OCI-M1 (cell line): ENCODE measurements around the gene USP11.

Experiments
- DNase-seq: peaks from one replicate; lab custom pipeline; 2025; lab: John Stamatoyannopoulos, UW

The USP11 gene

DNA sequence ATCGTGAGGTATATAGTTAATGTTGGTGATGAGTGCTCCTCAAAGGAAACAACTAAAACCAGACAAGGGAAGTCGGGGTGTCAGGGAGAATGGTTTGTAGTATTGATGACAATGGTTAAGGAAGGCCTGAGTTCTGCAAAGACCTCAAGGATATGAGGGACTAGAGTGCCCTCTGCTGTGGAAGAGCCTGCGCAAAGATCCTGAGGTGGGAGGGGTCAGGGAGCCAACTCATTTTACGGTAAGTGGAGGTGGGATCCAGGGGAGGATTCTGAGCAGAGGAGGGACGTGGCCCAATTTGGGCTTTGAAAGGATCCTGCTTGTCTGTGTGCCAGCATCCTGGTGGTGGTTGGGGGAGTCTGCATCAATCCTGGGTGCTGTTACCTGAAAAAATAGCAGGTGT is 27.8 kb upstream of the USP11 start:
- DNase-seq, result no peak

DNA sequence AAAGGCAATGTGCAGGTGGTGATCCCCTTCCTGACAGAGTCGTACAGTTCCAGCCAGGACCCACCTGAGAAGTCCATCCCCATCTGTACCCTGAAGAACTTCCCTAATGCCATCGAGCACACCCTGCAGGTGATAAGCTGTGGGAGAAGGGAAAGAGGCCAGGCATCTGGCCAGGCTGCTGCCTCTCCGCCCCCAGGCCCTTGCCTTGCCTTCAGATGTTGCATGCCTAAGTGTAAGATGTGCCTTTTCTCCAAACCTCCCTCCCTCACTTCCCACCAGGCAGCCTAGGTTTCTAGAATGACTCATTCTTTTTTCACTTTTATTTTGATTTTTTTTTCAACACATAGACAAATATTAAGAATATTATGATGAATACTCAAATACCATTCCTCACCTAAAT is 26.5 kb upstream of the USP11 start:
- no peak for DNase-seq

GRCh38 chrX:47208108-47208507 is 24.7 kb upstream of the USP11 start:
- no peak for DNase-seq

DNA sequence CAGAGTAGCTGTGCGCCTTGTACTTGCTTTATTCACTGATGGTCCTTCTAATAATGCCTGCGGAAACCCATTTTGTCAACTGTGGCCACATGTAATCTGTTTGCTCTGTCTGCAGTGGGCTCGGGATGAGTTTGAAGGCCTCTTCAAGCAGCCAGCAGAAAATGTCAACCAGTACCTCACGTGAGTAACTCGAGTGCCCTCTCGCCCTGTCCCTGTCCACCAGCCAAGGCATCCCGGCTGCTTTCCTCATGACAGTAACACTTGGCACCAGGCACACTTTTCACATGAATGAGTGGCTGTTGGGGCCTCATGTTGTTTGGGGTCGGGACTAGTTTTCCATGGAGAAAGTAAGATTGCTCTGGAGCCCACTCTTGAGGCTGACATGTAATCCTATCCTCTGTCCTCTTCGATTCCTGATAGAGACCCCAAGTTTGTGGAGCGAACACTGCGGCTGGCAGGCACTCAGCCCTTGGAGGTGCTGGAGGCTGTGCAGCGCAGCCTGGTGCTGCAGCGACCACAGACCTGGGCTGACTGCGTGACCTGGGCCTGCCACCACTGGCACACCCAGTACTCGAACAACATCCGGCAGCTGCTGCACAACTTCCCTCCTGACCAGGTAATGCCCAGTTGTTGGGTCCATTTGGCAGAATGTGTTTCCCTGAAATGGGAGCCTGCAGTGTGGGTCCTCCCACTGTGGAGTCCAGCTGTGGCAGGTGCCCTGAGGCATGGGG is 23.1 kb upstream of the USP11 start:
- no peak for DNase-seq

DNA sequence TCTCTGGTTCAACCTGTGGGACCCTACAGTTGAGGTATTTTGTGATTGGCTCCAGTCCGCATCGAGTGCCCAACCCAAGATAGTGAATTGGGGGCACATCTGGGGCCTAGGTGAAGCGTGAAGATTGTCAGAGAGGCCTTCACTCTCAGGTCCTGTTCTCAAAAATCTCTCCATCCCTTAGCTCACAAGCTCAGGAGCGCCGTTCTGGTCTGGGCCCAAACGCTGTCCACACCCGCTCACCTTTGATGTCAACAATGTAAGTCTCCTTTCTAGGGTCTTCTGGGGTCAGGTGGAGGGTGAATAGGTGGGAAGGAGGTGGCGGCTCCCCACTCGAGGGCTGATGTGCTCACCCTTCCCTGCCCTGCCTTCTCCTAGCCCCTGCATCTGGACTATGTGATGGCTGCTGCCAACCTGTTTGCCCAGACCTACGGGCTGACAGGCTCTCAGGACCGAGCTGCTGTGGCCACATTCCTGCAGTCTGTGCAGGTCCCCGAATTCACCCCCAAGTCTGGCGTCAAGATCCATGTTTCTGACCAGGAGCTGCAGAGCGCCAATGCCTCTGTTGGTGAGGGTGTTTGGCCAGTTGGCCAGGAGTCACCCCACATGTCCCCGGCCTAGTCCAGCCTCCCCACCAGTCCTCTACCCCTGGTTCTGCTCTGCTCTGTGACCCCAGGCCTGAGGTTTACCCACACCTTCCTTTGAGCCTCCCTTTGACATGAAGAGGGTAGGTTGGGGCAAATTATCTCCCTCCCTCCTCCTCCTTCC is 22.0 kb upstream of the USP11 start:
- DNase-seq, result no peak

DNA sequence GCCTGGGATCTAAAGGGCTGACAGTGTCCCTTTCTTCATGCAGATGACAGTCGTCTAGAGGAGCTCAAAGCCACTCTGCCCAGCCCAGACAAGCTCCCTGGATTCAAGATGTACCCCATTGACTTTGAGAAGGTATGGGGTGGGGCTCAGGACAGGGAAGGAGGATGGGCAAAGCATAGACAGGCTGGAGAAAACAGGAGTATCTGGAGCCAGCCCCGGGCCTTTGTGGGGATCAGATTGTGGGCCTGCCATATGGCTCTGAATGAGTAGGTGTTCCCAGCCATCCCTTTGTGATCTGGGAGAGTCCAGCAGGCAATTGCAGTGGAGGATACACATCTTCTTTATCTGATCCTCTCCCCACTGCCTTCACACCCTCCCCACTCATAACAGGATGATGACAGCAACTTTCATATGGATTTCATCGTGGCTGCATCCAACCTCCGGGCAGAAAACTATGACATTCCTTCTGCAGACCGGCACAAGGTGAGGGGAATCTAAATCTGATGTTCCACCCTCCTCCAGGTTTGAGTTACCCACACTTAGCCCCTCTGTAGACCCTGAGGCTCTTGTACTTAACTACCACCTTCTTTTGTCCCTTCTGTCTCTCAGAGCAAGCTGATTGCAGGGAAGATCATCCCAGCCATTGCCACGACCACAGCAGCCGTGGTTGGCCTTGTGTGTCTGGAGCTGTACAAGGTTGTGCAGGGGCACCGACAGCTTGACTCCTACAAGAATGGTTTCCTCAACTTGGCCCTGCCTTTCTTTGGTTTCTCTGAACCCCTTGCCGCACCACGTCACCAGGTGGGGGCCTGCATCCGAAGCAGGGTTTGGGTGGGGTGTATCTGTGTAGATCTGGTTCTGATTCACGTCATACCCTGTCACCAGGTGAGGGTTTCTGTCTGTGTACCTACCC is 20.2 kb upstream of the USP11 start:
- no peak for DNase-seq

GRCh38 chrX:47214435-47215077 is 18.3 kb upstream of the USP11 start:
- DNase-seq, result no peak

DNA sequence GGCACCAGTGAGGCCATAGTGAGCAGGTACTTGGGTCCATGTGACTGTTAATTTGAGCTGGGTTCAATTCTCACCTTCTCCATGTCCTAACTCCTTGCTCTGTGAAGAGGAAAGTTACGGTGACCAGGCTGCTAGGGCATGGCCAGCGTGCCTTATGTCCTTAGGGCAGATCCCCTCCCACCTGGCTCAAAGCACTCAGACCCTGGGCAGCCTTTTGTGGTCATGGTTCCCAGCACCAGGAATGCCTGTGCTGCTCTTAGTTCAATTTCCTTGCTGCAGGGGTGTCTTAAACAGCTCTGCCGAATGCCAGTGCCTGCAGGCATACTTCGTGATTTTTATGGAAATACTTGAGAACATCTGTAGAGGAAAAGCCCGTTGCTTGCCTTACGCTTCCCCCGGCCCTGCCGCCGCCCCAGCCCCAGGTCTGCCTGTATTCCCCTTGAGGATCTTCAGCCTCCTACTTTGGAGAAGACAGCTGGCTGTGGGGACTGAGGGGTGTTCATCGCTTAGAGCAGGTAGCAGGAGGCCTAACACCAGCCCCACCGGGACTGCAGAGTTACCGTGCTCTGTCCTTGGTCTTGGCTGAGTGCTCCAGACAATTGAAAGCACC is 17.4 kb upstream of the USP11 start:
- DNase-seq, result no peak

GRCh38 chrX:47216393-47216925 is 16.4 kb upstream of the USP11 start:
- DNase-seq, result no peak

DNA sequence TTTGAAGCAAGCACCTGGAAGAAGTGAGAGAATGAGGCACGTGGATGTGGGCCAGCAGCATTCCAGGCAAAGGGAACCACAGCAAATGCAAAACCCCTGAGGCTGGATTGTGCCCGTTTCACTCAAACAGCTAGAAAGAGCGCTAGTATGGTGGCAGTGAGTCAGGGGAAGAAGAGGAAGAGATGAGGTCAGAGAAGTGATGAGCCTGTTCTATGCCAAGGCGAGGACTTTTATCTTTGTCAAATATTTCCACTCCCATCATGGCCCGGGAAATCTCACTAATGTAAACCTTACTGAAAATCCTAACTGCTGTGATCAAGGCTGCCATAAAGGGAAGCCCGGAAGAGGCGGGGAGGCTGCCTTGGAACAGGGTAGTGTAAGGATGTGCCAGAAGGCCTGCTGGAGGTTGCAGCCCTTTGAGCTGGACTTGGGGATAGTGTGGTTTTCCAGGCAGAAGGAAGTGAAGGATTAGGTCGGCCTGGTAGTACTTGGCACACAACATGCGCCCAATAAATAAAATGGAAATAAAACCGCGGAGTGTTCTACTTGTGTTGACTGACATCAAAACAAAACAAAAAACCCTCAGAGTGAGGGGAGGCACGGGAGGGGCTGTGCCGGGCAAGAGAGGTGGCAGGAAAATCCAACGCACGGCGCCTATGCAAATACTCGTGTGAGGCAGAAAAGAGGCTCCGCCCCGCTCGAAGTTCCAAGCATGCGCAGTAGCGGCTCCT is 15.5 kb upstream of the USP11 start:
- DNase-seq, result peak; percentile 75

- peak; percentile 98 for DNase-seq
Measured at GRCh38 chrX:47217852-47218279, 14.9 kb upstream of the USP11 start.

GRCh38 chrX:47218280-47218919 is 14.4 kb upstream of the USP11 start, which contains the start of gene CDK16:
CDK16 (plus strand) TSS chrX:47218681; CDS start chrX:47223558, 4,877 bp downstream.
- peak; percentile 84 for DNase-seq

GRCh38 chrX:47218920-47219815 is 13.6 kb upstream of the USP11 start:
- peak; percentile 60 for DNase-seq

DNA sequence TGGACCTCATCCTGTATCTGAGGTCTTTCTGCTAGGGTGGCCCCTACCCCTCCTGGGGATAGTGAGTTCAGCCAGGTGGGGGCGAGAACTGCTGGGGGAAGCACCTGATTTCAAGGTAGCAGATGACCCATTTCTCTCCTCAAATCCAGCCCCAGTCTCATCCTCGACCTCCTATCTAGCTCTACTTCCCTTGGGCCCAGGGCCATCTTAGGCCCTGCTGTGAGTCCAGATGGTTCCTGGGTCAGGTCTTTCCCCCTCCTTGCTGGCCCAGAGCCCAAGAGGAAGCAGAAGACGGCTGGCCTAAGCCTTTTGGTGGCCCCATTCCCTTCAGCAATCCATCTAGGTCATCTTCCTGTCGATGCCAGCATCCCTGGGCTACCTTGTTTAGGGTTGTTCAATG is 11.1 kb upstream of the USP11 start:
- DNase-seq, result no peak

- DNase-seq, result no peak
Measured at GRCh38 chrX:47222751-47223350, 10.0 kb upstream of the USP11 start.

DNA sequence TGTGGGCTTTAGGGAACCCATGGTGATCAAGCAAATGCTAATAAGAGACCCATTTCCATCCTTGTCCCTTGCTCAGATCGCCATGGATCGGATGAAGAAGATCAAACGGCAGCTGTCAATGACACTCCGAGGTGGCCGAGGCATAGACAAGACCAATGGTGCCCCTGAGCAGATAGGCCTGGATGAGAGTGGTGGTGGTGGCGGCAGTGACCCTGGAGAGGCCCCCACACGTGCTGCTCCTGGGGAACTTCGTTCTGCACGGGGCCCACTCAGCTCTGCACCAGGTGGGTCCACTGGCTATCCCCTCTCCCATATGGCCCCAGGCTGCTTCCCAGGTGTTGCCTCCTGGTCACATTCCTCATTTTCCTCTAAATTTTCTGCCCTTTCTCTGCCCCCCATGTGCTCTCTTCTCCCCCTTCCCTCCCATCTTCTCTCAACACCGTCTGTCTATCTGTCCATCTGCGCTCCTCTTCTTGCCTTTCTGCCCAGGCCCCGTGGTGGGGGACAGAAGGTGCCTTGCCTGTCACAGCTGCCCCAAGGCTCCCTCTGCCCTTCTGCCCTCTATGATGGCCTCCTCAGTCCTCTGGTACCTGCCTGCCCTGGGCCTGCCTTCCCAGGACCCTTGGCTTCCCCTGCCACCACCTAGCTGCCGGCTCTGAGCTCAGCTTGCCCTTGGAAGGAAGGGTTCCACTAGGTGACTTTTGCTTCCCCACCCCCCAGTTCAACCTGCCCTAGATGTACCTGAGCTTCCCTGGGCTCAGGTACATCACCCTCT is 9.1 kb upstream of the USP11 start:
- DNase-seq, result no peak

DNA sequence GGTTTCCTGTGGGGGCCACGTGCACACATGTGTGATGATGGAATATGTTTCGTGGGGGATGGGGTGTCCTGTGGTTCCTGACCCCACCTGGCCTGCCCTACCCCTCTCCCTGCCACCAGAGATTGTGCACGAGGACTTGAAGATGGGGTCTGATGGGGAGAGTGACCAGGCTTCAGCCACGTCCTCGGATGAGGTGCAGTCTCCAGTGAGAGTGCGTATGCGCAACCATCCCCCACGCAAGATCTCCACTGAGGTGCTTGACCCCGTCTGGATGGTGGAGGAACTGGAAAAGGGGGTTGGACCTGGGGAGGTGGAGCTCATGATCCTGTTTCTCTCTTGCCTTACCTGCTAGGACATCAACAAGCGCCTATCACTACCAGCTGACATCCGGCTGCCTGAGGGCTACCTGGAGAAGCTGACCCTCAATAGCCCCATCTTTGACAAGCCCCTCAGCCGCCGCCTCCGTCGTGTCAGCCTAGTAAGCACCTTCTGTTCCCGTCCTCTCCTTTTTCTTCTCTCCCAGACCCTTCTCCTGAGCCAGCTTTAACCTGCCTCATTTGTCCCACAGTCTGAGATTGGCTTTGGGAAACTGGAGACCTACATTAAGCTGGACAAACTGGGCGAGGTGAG is 8.4 kb upstream of the USP11 start:
- DNase-seq, result no peak
